Measurements from ENCODE around the gene AFG1L.
"Not testable (repeated sequence)": the region's sequence is repeated elsewhere in the genome, so short reads cannot be mapped to it uniquely, and the experiment has no call there.

Gene AFG1L

GRCh38 chr6:108557494-108558371 lies 262.9 kb downstream of the AFG1L start:
- peak; percentile 82 for DNase-seq (ENCODE audit: low spot score)

- peak; percentile 98 for DNase-seq (ENCODE audit: low spot score)
Measured at GRCh38 chr6:108558372-108559096, 263.7 kb downstream of the AFG1L start.

- peak; percentile 91 for DNase-seq (ENCODE audit: low spot score)
Measured at GRCh38 chr6:108559097-108559883, 264.4 kb downstream of the AFG1L start.

- no peak for DNase-seq (ENCODE audit: low spot score)
Measured at GRCh38 chr6:108559884-108560462, 265.1 kb downstream of the AFG1L start.

GRCh38 chr6:108560463-108561308 lies 265.8 kb downstream of the AFG1L start, which contains the start of gene FOXO3:
TSS of gene FOXO3 (plus strand) at chr6:108560917. CDS start at chr6:108561209, 292 bp downstream.
- DNase-seq (ENCODE audit: low spot score), result peak; percentile 61

- not testable (repeated sequence) for DNase-seq (ENCODE audit: low spot score)
Measured at GRCh38 chr6:108561309-108561647, 266.4 kb downstream of the AFG1L start.

GRCh38 chr6:108561742-108562502 lies 267.1 kb downstream of the AFG1L start:
- no peak for DNase-seq (ENCODE audit: low spot score)

GRCh38 chr6:108562503-108562993 lies 267.7 kb downstream of the AFG1L start:
- DNase-seq (ENCODE audit: low spot score), result no peak

GRCh38 chr6:108563292-108563691 lies 268.4 kb downstream of the AFG1L start:
- no peak for DNase-seq (ENCODE audit: low spot score)

- no peak for DNase-seq (ENCODE audit: low spot score)
Measured at GRCh38 chr6:108564178-108564577, 269.3 kb downstream of the AFG1L start.

- peak; percentile 59 for DNase-seq (ENCODE audit: low spot score)
Measured at GRCh38 chr6:108565091-108565766, 270.4 kb downstream of the AFG1L start.

GRCh38 chr6:108565893-108566292 lies 271.0 kb downstream of the AFG1L start:
- DNase-seq (ENCODE audit: low spot score), result no peak

- DNase-seq (ENCODE audit: low spot score), result no peak
Measured at GRCh38 chr6:108566406-108566805, 271.6 kb downstream of the AFG1L start.

GRCh38 chr6:108568101-108568500 lies 273.2 kb downstream of the AFG1L start:
- no peak for DNase-seq (ENCODE audit: low spot score)

- no peak for DNase-seq (ENCODE audit: low spot score)
Measured at GRCh38 chr6:108568551-108569305, 273.9 kb downstream of the AFG1L start.

- DNase-seq (ENCODE audit: low spot score), result no peak
Measured at GRCh38 chr6:108570517-108570916, 275.7 kb downstream of the AFG1L start.

GRCh38 chr6:108574457-108575141 lies 279.7 kb downstream of the AFG1L start:
- no peak for DNase-seq (ENCODE audit: low spot score)

Measured in CD4-positive, alpha-beta T cell treated with Interleukin-6 at 100 ng/mL for 8 hours (primary cell).